ENCODE results near the gene ATG7. TPM values are rescaled to one million over a fixed set of nuclear protein-coding genes. Genes with fewer than 3 reads are reported as not detected.

ATG7 gene
- total RNA-seq, 1 donor from 2014 or later = 23.0 TPM

GRCh38 chr3:11476735-11477144, 204.5 kb downstream of the ATG7 start:
- H3K27ac Mint-ChIP-seq (ENCODE audit: unreplicated experiment) = no peak overlapping the region
- no peaks in the 10 kb centered on the region for H3K36me3 Mint-ChIP-seq (ENCODE audit: unreplicated experiment)
- no peak overlapping the region for H3K4me3 Mint-ChIP-seq (ENCODE audit: unreplicated experiment)
- no peak for TF ChIP-seq CTCF (IDR thresholded peaks at IDR 0.05; ENCODE audit: partially characterized antibody, unreplicated experiment)
- DNase-seq = no peak
- H3K27me3 Mint-ChIP-seq (ENCODE audit: unreplicated experiment) = no peaks in the 10 kb centered on the region
- H3K4me1 Mint-ChIP-seq (ENCODE audit: low read depth, unreplicated experiment) = no peaks in the 10 kb centered on the region
- no peaks in the 10 kb centered on the region for H3K9me3 Mint-ChIP-seq (ENCODE audit: unreplicated experiment)

- no peaks in the 10 kb centered on the region for H3K4me1 Mint-ChIP-seq (ENCODE audit: low read depth, unreplicated experiment)
- no peaks in the 10 kb centered on the region for H3K27me3 Mint-ChIP-seq (ENCODE audit: unreplicated experiment)
- TF ChIP-seq CTCF (IDR thresholded peaks at IDR 0.05; ENCODE audit: partially characterized antibody, unreplicated experiment) = no peak
- H3K4me3 Mint-ChIP-seq (ENCODE audit: unreplicated experiment) = no peak overlapping the region
- no peak overlapping the region for H3K27ac Mint-ChIP-seq (ENCODE audit: unreplicated experiment)
- no peak for DNase-seq
- no peaks in the 10 kb centered on the region for H3K36me3 Mint-ChIP-seq (ENCODE audit: unreplicated experiment)
- H3K9me3 Mint-ChIP-seq (ENCODE audit: unreplicated experiment) = no peaks in the 10 kb centered on the region
Observed at GRCh38 chr3:11477407-11477911, 205.3 kb downstream of the ATG7 start.

- H3K27ac Mint-ChIP-seq (ENCODE audit: unreplicated experiment) = no peak overlapping the region
- TF ChIP-seq CTCF (IDR thresholded peaks at IDR 0.05; ENCODE audit: partially characterized antibody, unreplicated experiment) = no peak
- H3K9me3 Mint-ChIP-seq (ENCODE audit: unreplicated experiment) = no peaks in the 10 kb centered on the region
- H3K36me3 Mint-ChIP-seq (ENCODE audit: unreplicated experiment) = no peaks in the 10 kb centered on the region
- no peak for DNase-seq
- no peaks in the 10 kb centered on the region for H3K4me1 Mint-ChIP-seq (ENCODE audit: low read depth, unreplicated experiment)
- no peaks in the 10 kb centered on the region for H3K27me3 Mint-ChIP-seq (ENCODE audit: unreplicated experiment)
- H3K4me3 Mint-ChIP-seq (ENCODE audit: unreplicated experiment) = no peak overlapping the region
Observed at GRCh38 chr3:11478167-11478566, 206.0 kb downstream of the ATG7 start.

- DNase-seq = no peak
- H3K27ac Mint-ChIP-seq (ENCODE audit: unreplicated experiment) = no peak overlapping the region
- no peak overlapping the region for H3K4me3 Mint-ChIP-seq (ENCODE audit: unreplicated experiment)
Observed at GRCh38 chr3:11479221-11479620, 207.0 kb downstream of the ATG7 start.

More at GRCh38 chr3:11479221-11479620, 207.0 kb downstream of the ATG7 start:
- Mint-ChIP-seq H3K4me1 (ENCODE audit: low read depth, unreplicated experiment) (no peaks in the 10 kb centered on the region), H3K9me3 (ENCODE audit: unreplicated experiment) (no peaks in the 10 kb centered on the region), H3K36me3 (ENCODE audit: unreplicated experiment) (no peaks in the 10 kb centered on the region), H3K27me3 (ENCODE audit: unreplicated experiment) (no peaks in the 10 kb centered on the region)
- TF ChIP-seq CTCF (IDR thresholded peaks at IDR 0.05; ENCODE audit: partially characterized antibody, unreplicated experiment) = no peak
